GM21723 (cell line): ENCODE measurements around the gene SMTN.

Experiments
- ATAC-seq: cut with Tn5 transposase; IDR thresholded peaks from one replicate; pipeline ENCODE4 v1.9.1; 2021; ENCODE audit warnings: mild to moderate bottlenecking, moderate library complexity; ENCODE audit not compliant: unreplicated experiment

Gene SMTN

GRCh38 chr22:31125521-31126117, 44.5 kb downstream of the SMTN start:
- ATAC-seq = no peak

DNA sequence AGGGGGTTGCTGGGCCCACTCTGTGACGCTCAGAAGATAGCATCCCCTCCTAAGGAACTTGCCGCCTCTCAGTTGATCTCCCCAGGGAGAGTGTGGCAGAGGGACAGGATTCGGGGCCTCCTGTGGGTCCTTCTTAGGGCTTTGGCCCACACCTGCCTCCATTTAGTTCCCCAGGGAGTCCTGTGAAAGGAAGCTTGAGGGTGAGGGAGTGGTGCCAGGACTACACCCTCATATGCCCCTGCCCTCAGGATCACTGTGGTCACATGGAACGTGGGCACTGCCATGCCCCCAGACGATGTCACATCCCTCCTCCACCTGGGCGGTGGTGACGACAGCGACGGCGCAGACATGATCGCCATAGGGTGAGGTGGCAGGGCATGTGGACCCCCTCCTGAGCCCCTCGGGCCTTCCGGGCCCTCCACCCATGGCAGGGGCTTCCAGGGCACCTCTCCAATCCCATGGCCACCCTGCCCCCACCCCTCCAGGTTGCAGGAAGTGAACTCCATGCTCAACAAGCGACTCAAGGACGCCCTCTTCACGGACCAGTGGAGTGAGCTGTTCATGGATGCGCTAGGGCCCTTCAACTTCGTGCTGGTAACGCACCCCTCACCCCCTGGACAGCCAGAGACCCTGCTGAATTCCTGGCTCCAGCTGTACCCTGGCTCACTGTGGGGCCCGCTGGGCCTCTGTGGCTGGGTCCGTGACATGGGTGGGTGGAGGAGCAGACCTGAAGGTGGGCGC, 45.2 kb downstream of the SMTN start:
- no peak for ATAC-seq

GRCh38 chr22:31126869-31127175, 45.7 kb downstream of the SMTN start:
- no peak for ATAC-seq

DNA sequence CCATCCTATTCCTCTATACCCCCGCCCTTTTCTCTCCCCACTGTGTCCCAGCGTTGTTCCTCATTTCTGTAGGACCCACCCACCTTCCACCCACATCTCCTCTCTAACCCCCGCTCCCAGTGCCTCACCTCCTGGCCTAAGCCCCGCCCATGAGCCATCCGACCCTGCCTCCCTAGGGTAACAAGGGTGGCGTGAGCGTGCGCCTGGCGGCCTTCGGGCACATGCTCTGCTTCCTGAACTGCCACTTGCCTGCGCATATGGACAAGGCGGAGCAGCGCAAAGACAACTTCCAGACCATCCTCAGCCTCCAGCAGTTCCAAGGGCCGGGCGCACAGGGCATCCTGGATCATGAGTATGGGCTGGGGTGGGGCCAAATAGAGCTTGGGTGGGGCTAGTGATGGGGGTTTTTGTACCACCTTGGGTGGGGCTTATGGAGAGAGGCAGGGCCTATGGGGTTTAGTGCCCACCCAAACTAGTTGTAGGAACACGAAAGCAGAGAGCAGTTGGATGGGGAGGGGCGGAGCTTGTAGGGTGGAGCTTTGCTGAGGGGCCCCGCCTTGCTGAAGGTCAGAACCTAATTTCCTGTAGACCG, 46.2 kb downstream of the SMTN start:
- no peak for ATAC-seq

- no peak for ATAC-seq
These were observed 47.0 kb downstream of the SMTN start for GRCh38 chr22:31128156-31128555.

DNA sequence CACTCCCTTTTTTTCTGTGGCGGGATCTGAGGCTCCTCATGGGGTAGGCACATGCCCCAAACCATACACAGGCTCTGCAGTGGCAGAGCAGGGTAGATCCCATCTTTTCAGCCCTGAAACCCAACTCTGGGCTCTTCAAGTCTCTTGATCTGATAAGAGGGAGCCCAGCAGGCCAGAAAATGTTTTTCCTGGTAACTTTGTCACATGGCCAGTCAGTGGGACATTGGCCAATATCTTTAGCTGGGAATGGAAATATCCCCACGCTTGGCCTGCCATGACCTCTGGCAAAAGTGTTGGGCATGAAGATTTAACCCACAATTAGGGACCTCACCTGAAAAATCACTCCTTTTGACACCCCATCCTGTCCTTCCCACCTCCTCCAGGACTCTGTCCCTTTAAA, 49.8 kb downstream of the SMTN start:
- ATAC-seq = no peak

- ATAC-seq = no peak
These were observed 52.8 kb downstream of the SMTN start for GRCh38 chr22:31133911-31134310.

- no peak for ATAC-seq
These were observed 53.6 kb downstream of the SMTN start for GRCh38 chr22:31134688-31135087.

DNA sequence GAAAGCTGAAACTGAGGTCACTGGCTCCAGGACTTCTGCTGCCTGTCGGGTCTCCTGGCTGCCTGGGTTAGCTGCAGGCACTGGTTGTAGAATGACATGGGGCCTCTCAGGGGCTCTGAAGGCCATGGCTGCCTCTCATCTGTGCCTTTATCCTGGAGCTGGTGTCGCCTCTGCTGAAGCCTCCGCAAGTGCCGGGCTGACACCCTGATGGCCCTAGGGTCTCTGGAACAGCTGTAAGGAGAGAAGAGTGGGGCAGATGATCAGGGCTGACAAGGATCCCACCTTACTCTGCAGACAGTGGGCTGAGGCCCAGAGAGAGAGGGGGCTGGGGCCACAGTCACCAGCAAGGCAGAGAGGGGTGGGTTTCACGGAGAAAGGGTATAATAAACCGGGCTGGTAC, 54.6 kb downstream of the SMTN start:
- ATAC-seq = no peak

DNA sequence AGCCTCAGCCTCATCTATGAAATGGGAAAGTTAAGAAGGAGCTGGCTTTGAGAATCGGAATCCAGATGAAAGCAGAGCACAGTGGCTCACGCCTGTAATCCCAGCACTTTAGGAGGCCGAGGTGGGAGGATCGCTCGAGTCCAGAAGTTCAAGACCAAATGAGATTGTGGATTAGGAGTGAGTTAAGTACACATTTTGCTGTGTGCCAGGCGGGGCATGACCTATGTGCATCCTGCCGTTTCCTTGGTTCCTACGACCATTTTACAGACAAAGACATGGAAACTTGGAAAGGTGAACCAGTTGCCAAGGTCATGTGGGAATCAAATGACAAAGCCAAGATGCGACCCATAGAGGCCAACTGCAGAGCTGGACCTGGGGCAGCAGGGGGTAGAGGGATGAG, 55.0 kb downstream of the SMTN start:
- ATAC-seq = no peak

GRCh38 chr22:31136711-31137110, 55.6 kb downstream of the SMTN start:
- no peak for ATAC-seq

DNA sequence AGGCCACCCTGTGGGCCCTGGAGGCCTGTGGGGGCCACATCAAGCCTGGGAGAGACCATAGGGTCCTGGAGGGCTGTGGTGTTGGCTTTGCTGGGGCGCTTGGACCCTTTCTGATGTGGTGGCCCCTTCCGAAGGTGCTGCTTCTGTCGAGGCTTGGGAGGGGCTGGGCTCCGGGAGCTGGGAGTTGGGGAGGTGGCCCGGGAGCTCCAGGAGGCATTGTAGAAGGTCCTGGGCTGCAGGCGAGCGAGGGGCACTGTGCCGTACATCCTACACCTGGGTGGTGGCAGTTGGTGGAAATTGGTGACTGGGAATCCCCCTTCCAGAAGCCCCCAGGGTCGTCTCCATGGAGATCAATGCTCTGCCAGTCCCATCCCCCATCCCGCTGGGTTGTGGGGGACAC, 56.6 kb downstream of the SMTN start:
- no peak for ATAC-seq

GRCh38 chr22:31138126-31138525, 57.0 kb downstream of the SMTN start:
- ATAC-seq = no peak

GRCh38 chr22:31139066-31139465, 57.9 kb downstream of the SMTN start:
- ATAC-seq = no peak

DNA sequence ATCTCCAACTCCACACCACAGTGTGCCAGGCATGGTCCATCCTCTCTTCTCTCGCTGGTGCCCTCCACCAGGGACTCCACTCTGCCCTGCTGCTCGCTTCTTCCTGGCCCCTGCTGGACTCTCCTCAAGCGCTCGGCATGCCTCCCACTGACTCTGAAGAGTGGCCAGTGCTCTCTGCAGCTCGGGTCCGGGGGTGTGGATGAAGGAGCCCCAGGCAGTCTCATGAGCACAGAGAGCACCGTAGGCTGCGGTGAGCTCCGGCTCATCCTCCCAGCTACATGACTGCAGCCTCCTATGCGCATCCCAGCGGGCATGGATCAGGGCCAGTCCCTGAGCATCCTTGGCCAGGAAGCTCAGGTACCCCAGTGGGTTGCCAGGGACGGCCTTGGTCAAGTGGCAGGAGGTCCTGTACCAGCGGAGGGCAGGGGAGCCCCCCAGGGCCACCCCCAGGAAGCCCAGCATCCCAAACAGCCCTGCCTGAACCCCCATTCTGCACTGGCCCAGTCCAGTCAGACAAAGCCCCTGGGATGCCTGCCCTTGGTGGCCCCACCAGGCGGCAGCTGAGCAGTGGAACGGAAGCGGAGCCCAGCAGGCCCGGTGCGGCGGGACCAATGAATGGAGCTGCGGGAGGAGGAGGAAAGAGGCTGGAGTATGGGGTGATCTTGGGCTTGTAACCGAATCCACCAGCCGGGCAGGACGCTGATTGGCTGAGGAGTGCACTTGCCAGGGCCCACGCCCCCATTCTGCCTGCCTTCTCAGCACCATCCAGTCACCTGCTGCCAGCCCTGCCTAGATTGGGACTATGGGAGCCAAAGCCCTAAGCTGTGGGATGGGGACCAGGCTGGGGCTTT, 59.0 kb downstream of the SMTN start, which contains the start of gene PLA2G3:
Gene PLA2G3 (minus strand): TSS at position 643 of the 851 bp plus-strand sequence. CDS start 154 bp downstream, at position 489.
- ATAC-seq = no peak

DNA sequence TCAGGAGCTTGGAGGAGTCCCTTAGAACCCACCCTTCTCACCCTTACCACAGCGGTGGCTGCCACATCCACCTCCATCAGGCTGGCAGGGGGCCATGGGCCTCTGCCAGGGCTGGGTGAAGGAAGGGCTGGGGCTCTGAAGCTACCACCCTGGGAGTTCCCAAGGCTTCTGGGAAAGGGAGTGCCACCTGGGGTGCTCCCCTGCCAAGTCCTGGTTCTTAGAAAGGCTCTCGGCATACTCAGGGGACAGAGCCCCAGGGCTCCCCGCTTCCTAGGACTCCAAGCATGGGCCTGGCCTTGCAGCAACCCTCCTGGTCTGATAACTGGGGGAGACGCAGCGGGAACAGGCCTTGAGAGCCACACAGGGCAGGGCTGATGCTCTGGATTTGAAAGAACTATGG, 59.6 kb downstream of the SMTN start:
- ATAC-seq = no peak

GRCh38 chr22:31141551-31141950, 60.4 kb downstream of the SMTN start:
- ATAC-seq = no peak

- ATAC-seq = no peak
These were observed 61.2 kb downstream of the SMTN start for GRCh38 chr22:31142285-31142684.

GRCh38 chr22:31143038-31143437, 61.9 kb downstream of the SMTN start:
- ATAC-seq = no peak

GRCh38 chr22:31143537-31143936, 62.4 kb downstream of the SMTN start:
- no peak for ATAC-seq

DNA sequence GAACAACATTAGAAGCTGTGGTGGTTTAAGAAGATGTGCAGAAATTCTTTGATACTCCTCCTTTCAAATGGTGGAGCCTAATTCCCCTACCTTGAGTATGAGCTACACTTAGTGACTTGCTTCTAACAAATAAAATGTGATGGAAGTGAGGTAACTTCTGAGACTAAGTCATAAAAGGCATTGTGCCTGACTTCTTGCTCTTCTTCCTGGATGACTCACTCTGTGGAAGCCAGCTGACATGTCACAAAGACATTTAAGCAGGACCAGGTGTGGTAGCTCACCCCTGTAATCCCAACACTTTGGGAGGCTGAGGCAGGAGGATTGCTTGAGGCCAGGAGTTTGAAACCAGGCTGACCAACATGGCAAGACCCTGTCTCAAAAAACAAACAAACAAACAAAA, 63.1 kb downstream of the SMTN start:
- ATAC-seq = no peak

GRCh38 chr22:31148488-31148887, 67.4 kb downstream of the SMTN start:
- no peak for ATAC-seq
